ENCODE data around the gene HSD17B4. TPM values are rescaled to one million over a fixed set of nuclear protein-coding genes. Genes with fewer than 3 reads are reported as not detected.

Gene HSD17B4
- total and polyA plus RNA-seq, 9 of the 15 experiments (the other 6 are each of a cell fraction or from before 2014, with no cell fraction given) = 50.6 to 187 (median 94.6) TPM

DNA sequence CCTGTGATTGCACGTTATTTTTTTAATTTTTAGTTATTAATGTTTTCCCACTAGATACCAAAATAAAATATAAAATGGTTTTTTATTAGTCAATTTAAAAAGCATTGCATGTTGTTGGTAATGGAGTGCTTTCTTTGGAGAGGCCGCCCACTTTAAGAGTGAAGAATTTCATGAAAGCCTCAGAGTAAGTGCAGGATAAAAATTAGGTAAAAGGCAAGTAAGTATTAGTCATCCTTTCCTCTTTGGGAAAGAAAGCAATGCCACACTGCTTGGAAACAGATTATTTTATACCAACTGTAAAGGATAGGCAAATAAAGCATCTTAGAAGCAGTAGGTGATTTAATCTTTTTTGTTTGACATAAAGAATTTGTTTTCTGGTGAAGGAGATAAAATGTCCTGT is 62.9 kb downstream of the HSD17B4 start:
- 62% methylated on average over 2 of the region's 2 CpGs for WGBS (ENCODE audit: insufficient coverage, low coverage, missing lambda C conversion rate)
- no peaks in the 10 kb centered on the region for H3K4me1 ChIP-seq (replicated peaks in 1 of 2; ENCODE audit: control insufficient read depth in 2 of 2, insufficient read depth in 2 of 2, low read length in 2 of 2)
- no peak overlapping the region for H3K4me2 ChIP-seq (ENCODE audit: insufficient read depth, low read length)
- H3K27ac ChIP-seq (ENCODE audit: extremely low read depth, low read depth, low read length) = no peak overlapping the region
- H3K4me3 ChIP-seq = no peak overlapping the region
- H3K36me3 ChIP-seq (ENCODE audit: control insufficient read depth, insufficient read depth, low read length) = peaks cover 8% of the 10 kb centered on the region; the same call in 2 of the 3 replicates
- TF ChIP-seq BCL6 (CRISPR knock-in tag; IDR thresholded peaks at IDR 0.05) (no peak), MYBL2 (IDR thresholded peaks at IDR 0.05; ENCODE audit: low read depth) (no peak), MYBL2 (CRISPR knock-in tag; IDR thresholded peaks at IDR 0.05; ENCODE audit: borderline replicate concordance) (no peak), RCOR1 (IDR thresholded peaks at IDR 0.05; ENCODE audit: borderline replicate concordance in 1 of 2, low read depth in 2 of 2, low read length in 2 of 2) (no peak), CBFA2T3 (IDR thresholded peaks at IDR 0.05) (no peak), TRIM28 (IDR thresholded peaks at IDR 0.05) (no peak), SREBF2 (CRISPR knock-in tag; IDR thresholded peaks at IDR 0.05) (no peak), CBX8 (IDR thresholded peaks at IDR 0.05; ENCODE audit: borderline replicate concordance, extremely low read depth, low read depth, low read length, poor library complexity, severe bottlenecking) (no peak), NEUROD1 (IDR thresholded peaks at IDR 0.05; ENCODE audit: borderline replicate concordance, low read depth, low read length, partially characterized antibody) (no peak), SMARCC2 (IDR thresholded peaks at IDR 0.05; ENCODE audit: low read depth) (no peak)
- TF ChIP-seq, protein P1, sequence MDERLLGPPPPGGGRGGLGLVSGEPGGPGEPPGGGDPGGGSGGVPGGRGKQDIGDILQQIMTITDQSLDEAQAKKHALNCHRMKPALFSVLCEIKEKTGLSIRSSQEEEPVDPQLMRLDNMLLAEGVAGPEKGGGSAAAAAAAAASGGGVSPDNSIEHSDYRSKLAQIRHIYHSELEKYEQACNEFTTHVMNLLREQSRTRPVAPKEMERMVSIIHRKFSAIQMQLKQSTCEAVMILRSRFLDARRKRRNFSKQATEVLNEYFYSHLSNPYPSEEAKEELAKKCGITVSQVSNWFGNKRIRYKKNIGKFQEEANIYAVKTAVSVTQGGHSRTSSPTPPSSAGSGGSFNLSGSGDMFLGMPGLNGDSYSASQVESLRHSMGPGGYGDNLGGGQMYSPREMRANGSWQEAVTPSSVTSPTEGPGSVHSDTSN (CRISPR knock-in tag; IDR thresholded peaks at IDR 0.05; ENCODE audit: low read depth) = no peak
- TF ChIP-seq, protein P1 (tag; conservative IDR thresholded peaks at IDR 0.05; ENCODE audit: low read depth) = no peak
- TF ChIP-seq, protein P2, sequence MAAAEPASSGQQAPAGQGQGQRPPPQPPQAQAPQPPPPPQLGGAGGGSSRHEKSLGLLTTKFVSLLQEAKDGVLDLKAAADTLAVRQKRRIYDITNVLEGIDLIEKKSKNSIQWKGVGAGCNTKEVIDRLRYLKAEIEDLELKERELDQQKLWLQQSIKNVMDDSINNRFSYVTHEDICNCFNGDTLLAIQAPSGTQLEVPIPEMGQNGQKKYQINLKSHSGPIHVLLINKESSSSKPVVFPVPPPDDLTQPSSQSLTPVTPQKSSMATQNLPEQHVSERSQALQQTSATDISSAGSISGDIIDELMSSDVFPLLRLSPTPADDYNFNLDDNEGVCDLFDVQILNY (CRISPR knock-in tag; IDR thresholded peaks at IDR 0.05) = no peak
- ChIA-PET POLR2A (no interaction called here), CTCF (ENCODE audit: low intra/inter-chr PET ratio) (no interaction called here)
- H2AFZ ChIP-seq (ENCODE audit: low read depth, low read length) = no peak overlapping the region
- FAIRE-seq (no peak), DNase-seq (ENCODE audit: extremely low read depth in 1 of 4, low spot score in 3 of 4) (no peak), ATAC-seq (no peak)
- H3K9ac ChIP-seq (ENCODE audit: insufficient read depth in 1 of 2, low read depth in 2 of 2, low read length in 2 of 2) = no peak overlapping the region
- BruUV-seq (replicated peaks) = no TSS peak
- H3K9me3 ChIP-seq (replicated peaks; ENCODE audit: control insufficient read depth, insufficient read depth, low read depth, low read length) = no peaks in the 10 kb centered on the region
- H3K27me3 ChIP-seq (ENCODE audit: control insufficient read depth in 2 of 2, insufficient read depth in 2 of 2, low read length in 2 of 2) = no peaks in the 10 kb centered on the region
- H3K9me1 ChIP-seq (ENCODE audit: control insufficient read depth, insufficient read depth, low read length) = no peaks in the 10 kb centered on the region
- no peaks in the 10 kb centered on the region for H3K79me2 ChIP-seq (ENCODE audit: control insufficient read depth, insufficient read depth, low read length)
- intact Hi-C loops (cut with micrococcal nuclease) = no loop called here
- H4K20me1 ChIP-seq (replicated peaks; ENCODE audit: control insufficient read depth, insufficient read depth, low read length) = no peaks in the 10 kb centered on the region
- in situ Hi-C loops (cut with MboI) = no loop called here
